Mucosa of rectum (tissue), 2 donors: Measurements from ENCODE around the gene SMCR8.
"Not testable (repeated sequence)": the region's sequence is repeated elsewhere in the genome, so short reads cannot be mapped to it uniquely, and the experiment has no call there.

Experiments
- H3K27ac ChIP-seq, 2 donors: one replicate each; pipeline ENCODE4 v1.7.0; 2013; ENCODE audit warnings: inconsistent platforms in 2 of 2, low read depth in 2 of 2, low read length in 2 of 2
- H3K27me3 ChIP-seq, 2 donors: one replicate each; pipeline ENCODE4 v1.7.0; 2013; ENCODE audit warnings: low read length in 2 of 2; ENCODE audit not compliant: control insufficient read depth in 2 of 2, insufficient read depth in 2 of 2
- H3K36me3 ChIP-seq, 2 donors: one replicate each; pipeline ENCODE4 v1.7.0; 2013; ENCODE audit warnings: low read length in 2 of 2; ENCODE audit not compliant: control insufficient read depth in 2 of 2, insufficient read depth in 2 of 2
- H3K4me1 ChIP-seq, 2 donors: one replicate each; pipeline ENCODE4 v1.7.0; 2013; ENCODE audit warnings: low read length in 2 of 2, mild to moderate bottlenecking in 1 of 2; ENCODE audit not compliant: control insufficient read depth in 2 of 2, insufficient read depth in 2 of 2
- H3K4me3 ChIP-seq, 2 donors: one replicate each; pipeline ENCODE4 v1.7.0; 2013; ENCODE audit warnings: low read length in 2 of 2
- H3K9ac ChIP-seq, 2 donors: one replicate each; pipeline ENCODE4 v1.7.0; 2013; ENCODE audit warnings: low read length in 2 of 2, low read depth in 1 of 2, mild to moderate bottlenecking in 1 of 2
- H3K9me3 ChIP-seq, 2 donors: one replicate each; pipeline ENCODE4 v1.7.0; 2013; ENCODE audit warnings: low read length in 2 of 2; ENCODE audit not compliant: control insufficient read depth in 2 of 2
- donor health status: healthy.
- donor health status: Normal muscosa, but diverticular disease.

Gene SMCR8

DNA sequence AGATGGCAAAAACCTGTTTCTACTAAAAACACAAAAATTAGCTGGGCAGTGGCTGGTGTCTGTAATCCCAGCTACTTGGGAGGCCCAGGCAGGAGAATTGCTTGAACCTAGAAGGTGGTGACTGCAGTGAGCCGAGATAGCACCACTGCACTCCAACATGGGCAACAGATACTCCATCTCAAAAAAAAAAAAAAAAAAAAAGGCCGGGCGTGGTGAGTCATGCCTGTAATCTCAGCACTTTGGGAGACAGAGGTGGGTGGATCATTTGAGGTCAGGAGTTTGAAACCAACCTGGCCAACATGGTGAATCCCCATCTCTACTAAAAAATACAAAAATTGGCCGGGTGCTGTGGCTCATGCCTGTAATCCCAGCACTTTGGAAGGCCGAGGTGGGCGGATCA, 58.1 kb downstream of the SMCR8 start:
- not testable (repeated sequence) for H3K27ac ChIP-seq, H3K9me3 ChIP-seq, H3K4me1 ChIP-seq

DNA sequence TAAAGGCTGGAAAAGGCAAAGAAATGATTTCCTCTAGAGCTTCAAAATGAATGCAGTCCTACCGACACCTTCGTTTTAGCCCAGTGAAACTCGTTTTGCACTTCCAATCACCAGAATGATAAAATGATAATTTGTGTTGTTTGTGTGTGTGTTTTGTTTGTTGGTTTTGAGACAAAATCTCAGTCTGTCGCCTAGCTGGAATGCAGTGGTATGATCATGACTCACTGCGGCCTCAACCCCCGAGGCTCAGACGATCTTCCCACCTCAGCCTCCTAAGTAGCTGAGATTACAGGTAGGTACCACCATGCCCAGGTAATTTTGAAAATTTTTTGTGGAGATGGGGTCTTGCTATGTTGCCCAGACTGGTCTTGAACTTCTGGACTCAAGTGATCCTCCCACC, 59.1 kb downstream of the SMCR8 start:
- Histone ChIP-seq H3K27me3 (no peaks in the 10 kb centered on the region), H3K9me3 (peaks cover 0 to 2% of the 10 kb centered on the region in 2 donors)

More for the DNA sequence above, 58.1 kb downstream of the SMCR8 start:
- H3K4me3 ChIP-seq, H3K27me3 ChIP-seq, H3K9ac ChIP-seq, H3K36me3 ChIP-seq: not testable (repeated sequence)

More for the DNA sequence above, 59.1 kb downstream of the SMCR8 start:
- H3K36me3 ChIP-seq = no peaks in the 10 kb centered on the region
- H3K4me3 ChIP-seq = no peak overlapping the region
- no peak overlapping the region for H3K27ac ChIP-seq
- no peak overlapping the region for H3K9ac ChIP-seq
- peaks cover 4 to 8% of the 10 kb centered on the region in 2 donors for H3K4me1 ChIP-seq
